ENCODE measurements around the gene GPSM1. TPM values are rescaled to one million over a fixed set of nuclear protein-coding genes. Genes with fewer than 3 reads are reported as not detected.

The GPSM1 gene
- total RNA-seq, 1 donor from 2014 or later, result 6.2 TPM

DNA sequence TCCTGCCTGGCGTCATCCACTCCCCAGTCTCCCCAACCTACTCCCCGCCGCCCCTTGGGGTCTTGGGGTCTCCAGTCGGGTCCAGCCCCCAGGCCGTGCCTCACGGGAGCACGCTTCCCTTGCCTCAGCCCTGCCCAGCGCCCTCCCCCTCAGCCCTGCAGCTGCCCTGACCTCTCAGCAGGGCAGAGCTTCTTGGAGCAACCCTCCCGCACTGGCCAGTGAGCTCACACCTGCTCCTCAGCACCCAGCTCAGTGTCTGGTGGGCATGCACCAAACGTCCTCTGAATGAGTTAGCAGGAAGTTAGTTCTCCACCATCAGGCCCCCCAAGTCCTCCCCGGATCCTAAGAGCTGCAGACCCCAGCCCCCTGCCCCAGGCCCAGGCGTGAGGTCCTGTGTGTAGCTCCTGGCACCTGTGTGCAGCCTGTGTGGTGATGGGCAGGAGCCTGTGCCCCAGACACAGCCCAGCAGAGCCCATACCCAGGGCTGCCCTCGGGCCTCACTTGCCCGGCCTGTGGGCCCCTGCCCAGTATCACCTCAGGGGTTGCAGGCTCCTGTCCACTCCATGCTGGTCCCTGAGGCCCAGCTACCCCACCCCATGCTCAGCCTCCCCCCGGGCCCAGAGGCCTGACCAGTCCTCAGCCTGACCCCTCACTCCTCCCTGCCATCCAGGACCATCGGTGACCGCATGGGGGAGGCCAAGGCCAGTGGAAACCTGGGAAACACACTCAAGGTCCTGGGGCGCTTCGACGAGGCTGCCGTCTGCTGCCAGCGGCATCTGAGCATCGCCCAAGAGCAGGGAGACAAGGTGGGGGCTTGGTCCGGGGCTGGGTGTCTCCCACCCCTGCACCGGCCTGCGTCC, 8.2 kb downstream of the GPSM1 start:
- H3K27ac ChIP-seq, result no peak overlapping the region
- peaks cover 5% of the 10 kb centered on the region for H3K79me2 ChIP-seq (ENCODE audit: low read depth)
- H3K36me3 Mint-ChIP-seq, result no peaks in the 10 kb centered on the region
- peaks cover 9% of the 10 kb centered on the region for H3K4me1 Mint-ChIP-seq
- peaks cover 12% of the 10 kb centered on the region for H3F3A ChIP-seq (ENCODE audit: low read depth)
- no peak for DNase-seq (ENCODE audit: low spot score)
- peaks cover 4% of the 10 kb centered on the region for H3K27me3 Mint-ChIP-seq (ENCODE audit: insufficient read depth, low read depth)
- H3K4me2 ChIP-seq, result no peak overlapping the region
- H3K9me3 ChIP-seq (ENCODE audit: low read depth), result no peaks in the 10 kb centered on the region
- no peak overlapping the region for H3K27ac Mint-ChIP-seq
- H3K36me3 ChIP-seq, result no peaks in the 10 kb centered on the region
- H3K27me3 ChIP-seq, result no peaks in the 10 kb centered on the region
- no peaks in the 10 kb centered on the region for H3K4me1 ChIP-seq
- no peak overlapping the region for H2AFZ ChIP-seq (replicated peaks)
- H3K9ac ChIP-seq, result no peak overlapping the region
- peaks cover 51% of the 10 kb centered on the region for H4K20me1 ChIP-seq (ENCODE audit: low read depth)
- no peaks in the 10 kb centered on the region for H3K9me3 Mint-ChIP-seq
- H3K4me3 Mint-ChIP-seq, result no peak overlapping the region
- H3K4me3 ChIP-seq, result no peak overlapping the region
- no peak for TF ChIP-seq EZH2 (IDR thresholded peaks at IDR 0.05)
- TF ChIP-seq, protein P1, sequence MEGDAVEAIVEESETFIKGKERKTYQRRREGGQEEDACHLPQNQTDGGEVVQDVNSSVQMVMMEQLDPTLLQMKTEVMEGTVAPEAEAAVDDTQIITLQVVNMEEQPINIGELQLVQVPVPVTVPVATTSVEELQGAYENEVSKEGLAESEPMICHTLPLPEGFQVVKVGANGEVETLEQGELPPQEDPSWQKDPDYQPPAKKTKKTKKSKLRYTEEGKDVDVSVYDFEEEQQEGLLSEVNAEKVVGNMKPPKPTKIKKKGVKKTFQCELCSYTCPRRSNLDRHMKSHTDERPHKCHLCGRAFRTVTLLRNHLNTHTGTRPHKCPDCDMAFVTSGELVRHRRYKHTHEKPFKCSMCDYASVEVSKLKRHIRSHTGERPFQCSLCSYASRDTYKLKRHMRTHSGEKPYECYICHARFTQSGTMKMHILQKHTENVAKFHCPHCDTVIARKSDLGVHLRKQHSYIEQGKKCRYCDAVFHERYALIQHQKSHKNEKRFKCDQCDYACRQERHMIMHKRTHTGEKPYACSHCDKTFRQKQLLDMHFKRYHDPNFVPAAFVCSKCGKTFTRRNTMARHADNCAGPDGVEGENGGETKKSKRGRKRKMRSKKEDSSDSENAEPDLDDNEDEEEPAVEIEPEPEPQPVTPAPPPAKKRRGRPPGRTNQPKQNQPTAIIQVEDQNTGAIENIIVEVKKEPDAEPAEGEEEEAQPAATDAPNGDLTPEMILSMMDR (IDR thresholded peaks at IDR 0.05), result no peak
- TF ChIP-seq EZH2phosphoT487 (IDR thresholded peaks at IDR 0.05), result no peak

DNA sequence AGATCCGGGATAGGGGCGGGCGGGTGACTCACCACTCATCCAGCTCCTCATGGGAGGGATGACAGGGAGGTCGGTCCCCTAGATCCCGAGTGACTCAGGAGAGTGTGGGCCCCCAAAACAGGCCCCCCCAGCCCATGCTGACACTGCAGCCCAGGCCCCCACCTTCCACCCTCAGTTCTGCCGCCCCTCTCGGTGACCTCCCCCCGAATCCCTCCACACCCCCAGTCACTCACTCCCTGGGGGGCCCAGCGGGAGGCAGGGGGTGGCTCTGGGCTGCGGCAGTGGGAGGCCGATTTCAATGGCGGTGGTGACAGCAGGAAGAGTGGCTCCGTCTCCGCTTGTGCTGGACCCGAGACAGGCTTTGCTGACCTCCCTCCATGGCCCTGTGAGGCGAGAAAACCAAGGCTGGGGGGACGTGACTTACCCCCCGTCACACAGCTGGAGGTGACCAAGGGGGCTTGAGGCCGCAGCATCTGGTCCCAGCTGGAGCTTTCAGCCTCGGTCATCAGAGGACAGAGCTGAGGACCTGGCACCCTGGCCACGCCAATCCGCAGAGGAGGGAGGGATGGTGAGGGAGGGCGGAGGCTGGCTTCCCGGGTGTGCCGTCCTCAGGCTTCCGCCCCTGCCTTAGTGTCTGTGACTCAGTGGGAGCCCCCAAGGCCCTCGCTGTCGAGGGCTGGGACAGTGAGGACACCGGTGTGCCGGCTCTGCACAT, 9.0 kb downstream of the GPSM1 start:
- peaks cover 14% of the 10 kb centered on the region for H3F3A ChIP-seq (ENCODE audit: low read depth)
- H2AFZ ChIP-seq (replicated peaks), result no peak overlapping the region
- H3K9me3 ChIP-seq (ENCODE audit: low read depth), result no peaks in the 10 kb centered on the region
- no peak for DNase-seq (ENCODE audit: low spot score)
- H3K4me1 Mint-ChIP-seq, result peaks cover 9% of the 10 kb centered on the region
- peaks cover 43% of the 10 kb centered on the region for H4K20me1 ChIP-seq (ENCODE audit: low read depth)
- TF ChIP-seq EZH2 (IDR thresholded peaks at IDR 0.05) (no peak), EZH2phosphoT487 (IDR thresholded peaks at IDR 0.05) (no peak)
- TF ChIP-seq, protein P1 (IDR thresholded peaks at IDR 0.05), result no peak
- no peak overlapping the region for H3K4me3 ChIP-seq
- no peak overlapping the region for H3K4me2 ChIP-seq
- no peaks in the 10 kb centered on the region for H3K79me2 ChIP-seq (ENCODE audit: low read depth)
- no peaks in the 10 kb centered on the region for H3K9me3 Mint-ChIP-seq
- peaks cover 4% of the 10 kb centered on the region for H3K27me3 Mint-ChIP-seq (ENCODE audit: insufficient read depth, low read depth)
- H3K27ac Mint-ChIP-seq, result no peak overlapping the region
- no peaks in the 10 kb centered on the region for H3K36me3 Mint-ChIP-seq
- H3K27me3 ChIP-seq, result no peaks in the 10 kb centered on the region
- no peak overlapping the region for H3K9ac ChIP-seq
- H3K4me3 Mint-ChIP-seq, result no peak overlapping the region
- H3K4me1 ChIP-seq, result no peaks in the 10 kb centered on the region
- H3K27ac ChIP-seq, result no peak overlapping the region
- H3K36me3 ChIP-seq, result no peaks in the 10 kb centered on the region

DNA sequence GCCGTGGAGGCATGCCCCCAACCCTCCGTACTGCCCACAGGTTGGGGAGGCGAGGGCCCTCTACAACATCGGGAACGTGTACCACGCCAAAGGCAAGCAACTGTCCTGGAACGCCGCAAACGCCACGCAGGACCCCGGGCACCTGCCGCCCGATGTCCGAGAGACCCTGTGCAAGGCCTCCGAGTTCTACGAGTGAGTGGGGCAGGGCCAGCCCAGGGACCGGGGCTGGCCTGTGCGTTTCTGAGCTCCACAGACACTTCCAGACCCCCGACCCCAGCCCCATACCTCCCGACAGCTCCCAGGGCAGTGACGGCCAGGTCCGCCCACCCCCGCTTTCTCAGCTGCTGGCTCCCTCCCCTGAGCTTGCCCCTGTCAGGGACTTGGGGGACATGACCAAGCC, 9.5 kb downstream of the GPSM1 start:
- Histone ChIP-seq H3K79me2 (ENCODE audit: low read depth) (no peaks in the 10 kb centered on the region), H3K4me1 (peaks cover under 1% of the 10 kb centered on the region), H3K4me3 (no peak overlapping the region), H3K36me3 (no peaks in the 10 kb centered on the region), H4K20me1 (ENCODE audit: low read depth) (peaks cover 40% of the 10 kb centered on the region), H3K27me3 (no peaks in the 10 kb centered on the region), H3K9me3 (ENCODE audit: low read depth) (no peaks in the 10 kb centered on the region), H3K4me2 (no peak overlapping the region), H3K27ac (no peak overlapping the region), H3K9ac (no peak overlapping the region), H2AFZ (replicated peaks) (no peak overlapping the region), H3F3A (ENCODE audit: low read depth) (peaks cover 18% of the 10 kb centered on the region)
- TF ChIP-seq EZH2 (IDR thresholded peaks at IDR 0.05), result no peak
- TF ChIP-seq, protein P1 (IDR thresholded peaks at IDR 0.05), result no peak
- Mint-ChIP-seq H3K4me3 (no peak overlapping the region), H3K27ac (no peak overlapping the region), H3K9me3 (no peaks in the 10 kb centered on the region), H3K36me3 (no peaks in the 10 kb centered on the region), H3K27me3 (ENCODE audit: insufficient read depth, low read depth) (peaks cover 4% of the 10 kb centered on the region), H3K4me1 (peaks cover 9% of the 10 kb centered on the region)
- DNase-seq (ENCODE audit: low spot score), result no peak
